Peyer's patch (tissue), 4 donors: ENCODE results near the gene MYBBP1A.

Source experiments
- CTCF ChIP-seq, 6 experiments: fragments of 450-650 bp in 4 of 6; fragments of 200-600 bp in 2 of 6; sonication (generic) in 1 of 6; IDR thresholded peaks; one replicate each; pipeline ENCODE4 v1.5.1; 2017 to 2019; ENCODE audit warnings: antibody characterized with exemption in 6 of 6, mild to moderate bottlenecking in 3 of 6, moderate library complexity in 1 of 6
- POLR2A ChIP-seq, 2 donors: fragments of 450-650 bp; IDR thresholded peaks; one replicate each; pipeline ENCODE4 v1.5.1; 2017; ENCODE audit warnings: antibody characterized with exemption in 2 of 2, mild to moderate bottlenecking in 2 of 2, moderate library complexity in 2 of 2

GRCh38 chr17:4587803-4588202 lies 32.6 kb upstream of the MYBBP1A start:
- no peak for TF ChIP-seq CTCF (IDR thresholded peaks at IDR 0.05)
- no peak for TF ChIP-seq POLR2A (IDR thresholded peaks at IDR 0.05)
